ENCODE data around the gene POLE2. TPM values are rescaled to one million over a fixed set of nuclear protein-coding genes. Genes with fewer than 3 reads are reported as not detected.

POLE2 gene
- total and polyA plus RNA-seq, 2 of the 4 experiments (the other 2 are of a cell fraction), result 12.2 to 12.3 TPM

- Histone ChIP-seq H3K36me3 (ENCODE audit: control insufficient read depth, insufficient read depth, low read length) (peaks cover 11% of the 10 kb centered on the region), H4K8ac (ENCODE audit: low read depth in 2 of 2, low read length in 2 of 2) (no peak overlapping the region), H3K9me3 (ENCODE audit: control insufficient read depth, insufficient read depth, low read length) (no peaks in the 10 kb centered on the region), H3K9me1 (ENCODE audit: insufficient read depth, low read length) (peaks cover 8% of the 10 kb centered on the region), H4K91ac (ENCODE audit: insufficient read depth, low read depth, low read length) (no peak overlapping the region), H2AK9ac (replicated peaks; ENCODE audit: low read depth, low read length, poor library complexity) (no peak overlapping the region), H3K4me3 (ENCODE audit: insufficient read depth, low read depth, low read length) (no peak overlapping the region), H4K20me1 (ENCODE audit: insufficient read depth, low read length) (peaks cover 21% of the 10 kb centered on the region), H2BK120ac (ENCODE audit: low read depth, low read length) (no peak overlapping the region), H3K18ac (ENCODE audit: low read depth, low read length) (no peak overlapping the region), H3K4me2 (ENCODE audit: low read depth, low read length) (no peak overlapping the region), H3K27me3 (ENCODE audit: control insufficient read depth, insufficient read depth, low read length) (no peaks in the 10 kb centered on the region), H2BK15ac (ENCODE audit: low read depth, low read length) (no peak overlapping the region), H3K79me1 (ENCODE audit: low read depth in 1 of 2, low read length in 2 of 2) (peaks cover 38 to 66% of the 10 kb centered on the region in 2 experiments), H2AK5ac (ENCODE audit: low read depth, low read length) (no peak overlapping the region), H3K23ac (ENCODE audit: low read depth, low read length) (no peak overlapping the region; the same call in 1 of the 2 replicates), H2BK5ac (ENCODE audit: low read depth, low read length, poor library complexity, severe bottlenecking) (no peak overlapping the region), H3K56ac (ENCODE audit: extremely low read depth, insufficient read depth, low read length) (no peak overlapping the region), H4K5ac (ENCODE audit: low read depth, low read length) (no peak overlapping the region), H2AFZ (replicated peaks; ENCODE audit: low read length, poor library complexity) (no peak overlapping the region), H3K27ac (ENCODE audit: insufficient read depth, low read length) (no peak overlapping the region), H3K4ac (ENCODE audit: low read depth, low read length) (no peak overlapping the region), H3K9ac (ENCODE audit: low read depth, low read length) (no peak overlapping the region), H2BK20ac (ENCODE audit: low read depth, low read length) (no peak overlapping the region), H3K14ac (replicated peaks; ENCODE audit: low read depth, low read length) (no peak overlapping the region), H3K4me1 (ENCODE audit: control insufficient read depth, insufficient read depth, low read length) (peaks cover 2% of the 10 kb centered on the region; the same call in 1 of the 2 replicates)
- ChIA-PET POLR2A (ENCODE audit: unreplicated experiment) (no interaction called here), CTCF (no interaction called here)
- BruUV-seq (replicated peaks), result no TSS peak
- ATAC-seq (ENCODE audit: low read depth), result no peak
- in situ Hi-C loops (cut with MboI; ENCODE audit: low sequenced_read_pairs) (no loop called here), intact Hi-C loops (cut with micrococcal nuclease) (no loop called here), dilution Hi-C loops (cut with HindIII; ENCODE audit: low sequenced_read_pairs, unreplicated experiment) (no loop called here)
- 100% methylated on average over 1 of the region's 7 CpGs; no CpG with 5 or more reads in 1 of the 2 experiments for WGBS, 2 experiments (ENCODE audit: extremely low coverage in 2 of 2, insufficient read length in 1 of 2)
- TF ChIP-seq CEBPB (IDR thresholded peaks at IDR 0.05; ENCODE audit: low read depth, low read length) (peak; percentile 95), RCOR1 (IDR thresholded peaks at IDR 0.05; ENCODE audit: insufficient replicate concordance, low read length) (no peak)
- no peak for DNase-seq
Observed at GRCh38 chr14:49640540-49641417, 47.2 kb downstream of the POLE2 start.

Data from IMR-90 (cell line).